Trophoblast cell (in vitro differentiated cells and primary cell): Measurements from ENCODE around the gene CRAMP1.
A peak's percentile ranks its signal among the peaks of the same experiment; 100 is the strongest.

ENCODE experiments used
- DNase-seq, 2 donors: peaks; one replicate each; pipeline ENCODE4 v3.0.0-alpha.2; 2016
- H2AFZ ChIP-seq: 2 replicates; pipeline ENCODE4 v1.6.1; 2013; ENCODE audit warnings: low read length, moderate library complexity, mild to moderate bottlenecking; ENCODE audit not compliant: insufficient read depth, poor library complexity
- H2AK5ac ChIP-seq: 2 replicates; pipeline ENCODE4 v1.6.1; 2013; ENCODE audit warnings: mild to moderate bottlenecking, low read length
- H2BK120ac ChIP-seq: 2 replicates; pipeline ENCODE4 v1.6.1; 2013; ENCODE audit warnings: low read length, mild to moderate bottlenecking, moderate library complexity; ENCODE audit not compliant: insufficient read depth, poor library complexity
- H2BK12ac ChIP-seq: 2 replicates; pipeline ENCODE4 v1.6.1; 2013; ENCODE audit warnings: mild to moderate bottlenecking, low read length, moderate library complexity
- H2BK5ac ChIP-seq: 2 replicates; pipeline ENCODE4 v1.6.1; 2013; ENCODE audit warnings: low read length, low read depth, moderate library complexity, mild to moderate bottlenecking; ENCODE audit not compliant: poor library complexity
- H3K14ac ChIP-seq: 2 replicates; pipeline ENCODE4 v1.6.1; 2013; ENCODE audit warnings: mild to moderate bottlenecking, low read length
- H3K18ac ChIP-seq: 2 replicates; pipeline ENCODE4 v1.6.1; 2013; ENCODE audit warnings: mild to moderate bottlenecking, low read length
- H3K23ac ChIP-seq: 2 replicates; pipeline ENCODE4 v1.6.1; 2013; ENCODE audit warnings: low read length
- H3K27ac ChIP-seq: 2 replicates; pipeline ENCODE4 v1.5.1; 2013; ENCODE audit warnings: low read depth, mild to moderate bottlenecking, inconsistent platforms, low read length, moderate library complexity
- H3K27me3 ChIP-seq: 2 replicates; pipeline ENCODE4 v1.6.1; 2013; ENCODE audit warnings: inconsistent platforms, mild to moderate bottlenecking, low read length, moderate library complexity; ENCODE audit not compliant: insufficient read depth
- H3K36me3 ChIP-seq, 2 experiments: 1 replicate in 1 of 2; 2 replicates in 1 of 2; pipeline ENCODE4 v1.6.1; 2013; ENCODE audit warnings: low read length in 2 of 2, mild to moderate bottlenecking in 2 of 2, moderate library complexity in 1 of 2; ENCODE audit not compliant: insufficient read depth in 2 of 2, control insufficient read depth in 1 of 2
- H3K4ac ChIP-seq: 2 replicates; pipeline ENCODE4 v1.6.1; 2013; ENCODE audit warnings: low read depth, mild to moderate bottlenecking, low read length, moderate library complexity
- H3K4me1 ChIP-seq, 2 experiments: 1 replicate in 1 of 2; 2 replicates in 1 of 2; pipeline ENCODE4 v1.6.1; 2013; ENCODE audit warnings: low read length in 2 of 2, mild to moderate bottlenecking in 2 of 2, moderate library complexity in 1 of 2; ENCODE audit not compliant: insufficient read depth in 2 of 2, control insufficient read depth in 1 of 2
- H3K4me2 ChIP-seq: 2 replicates; pipeline ENCODE4 v1.6.1; 2013; ENCODE audit warnings: inconsistent platforms, mild to moderate bottlenecking, low read length, moderate library complexity
- H3K4me3 ChIP-seq: 2 replicates; pipeline ENCODE4 v1.5.1; 2013; ENCODE audit warnings: mild to moderate bottlenecking, low read depth, low read length, inconsistent platforms
- H3K79me1 ChIP-seq: one replicate; pipeline ENCODE4 v1.6.1; 2013; ENCODE audit warnings: low read length
- H3K79me2 ChIP-seq: 2 replicates; pipeline ENCODE4 v1.6.1; 2013; ENCODE audit warnings: low read length, mild to moderate bottlenecking; ENCODE audit not compliant: control insufficient read depth, insufficient read depth, poor library complexity
- H3K9ac ChIP-seq: 2 replicates; pipeline ENCODE4 v1.6.1; 2013; ENCODE audit warnings: mild to moderate bottlenecking, low read length
- H3K9me3 ChIP-seq: 2 replicates; pipeline ENCODE4 v1.6.1; 2013; ENCODE audit warnings: low read depth, mild to moderate bottlenecking, control low read depth, inconsistent platforms, low read length; ENCODE audit not compliant: insufficient read depth
- H4K12ac ChIP-seq: 2 replicates; pipeline ENCODE4 v1.6.1; 2013; ENCODE audit warnings: low read depth, mild to moderate bottlenecking, low read length, moderate library complexity
- H4K8ac ChIP-seq: 2 replicates; pipeline ENCODE4 v1.6.1; 2013; ENCODE audit warnings: low read depth, mild to moderate bottlenecking, low read length, moderate library complexity
- H4K91ac ChIP-seq: one replicate; pipeline ENCODE4 v1.6.1; 2013; ENCODE audit warnings: low read depth, mild to moderate bottlenecking, low read length, moderate library complexity
- WGBS: extraction: QIAGEN DNeasy Blood & Tissue Kit; methylation state at CpG from one replicate; pipeline ENCODE4 v1.1.7; 2013; ENCODE audit warnings: missing lambda C conversion rate; ENCODE audit not compliant: insufficient read length, insufficient coverage; ENCODE audit errors: extremely low coverage; 5-methylcytosine and 5-hydroxymethylcytosine counted together

CRAMP1 gene

GRCh38 chr16:1666316-1666715, 54.2 kb downstream of the CRAMP1 start:
- H3K27me3 ChIP-seq, result no peaks in the 10 kb centered on the region
- H2BK120ac ChIP-seq, result no peak overlapping the region
- no peak overlapping the region for H3K4ac ChIP-seq
- no peaks in the 10 kb centered on the region for H3K79me1 ChIP-seq
- H2BK12ac ChIP-seq, result no peak overlapping the region
- H4K91ac ChIP-seq, result no peak overlapping the region
- DNase-seq, result no peak
- no peaks in the 10 kb centered on the region for H3K79me2 ChIP-seq
- no peaks in the 10 kb centered on the region for H3K4me1 ChIP-seq
- no peak overlapping the region for H4K8ac ChIP-seq
- H3K9ac ChIP-seq, result no peak overlapping the region
- no peak overlapping the region for H3K18ac ChIP-seq
- no peak overlapping the region for H3K4me3 ChIP-seq
- WGBS, result no CpG with 5 or more reads among the region's 13 CpGs
- H3K9me3 ChIP-seq, result peaks cover 3% of the 10 kb centered on the region
- no peak overlapping the region for H3K4me2 ChIP-seq
- no peak overlapping the region for H2AK5ac ChIP-seq
- H3K14ac ChIP-seq, result no peak overlapping the region
- peaks cover 75 to 90% of the 10 kb centered on the region in 2 experiments for H3K36me3 ChIP-seq
- no peak overlapping the region for H4K12ac ChIP-seq
- no peak overlapping the region for H2AFZ ChIP-seq
- no peak overlapping the region for H3K23ac ChIP-seq
- no peak overlapping the region for H2BK5ac ChIP-seq
- H3K27ac ChIP-seq, result no peak overlapping the region

- Histone ChIP-seq H3K27ac (no peak overlapping the region), H2BK5ac (no peak overlapping the region), H2AFZ (no peak overlapping the region), H3K9me3 (peaks cover 3% of the 10 kb centered on the region), H3K14ac (no peak overlapping the region), H3K79me2 (no peaks in the 10 kb centered on the region), H2BK120ac (no peak overlapping the region), H2BK12ac (no peak overlapping the region), H3K9ac (no peak overlapping the region), H3K4me1 (no peaks in the 10 kb centered on the region), H4K12ac (no peak overlapping the region), H3K27me3 (no peaks in the 10 kb centered on the region), H3K4ac (no peak overlapping the region), H3K4me3 (no peak overlapping the region), H4K8ac (no peak overlapping the region), H3K23ac (no peak overlapping the region), H4K91ac (no peak overlapping the region), H3K4me2 (no peak overlapping the region), H3K79me1 (no peaks in the 10 kb centered on the region), H2AK5ac (no peak overlapping the region), H3K18ac (no peak overlapping the region), H3K36me3 (peaks cover 78 to 92% of the 10 kb centered on the region in 2 experiments)
- no peak for DNase-seq
- WGBS, result no CpG with 5 or more reads among the region's 8 CpGs
Observed at GRCh38 chr16:1667271-1667670, 55.1 kb downstream of the CRAMP1 start.

GRCh38 chr16:1667916-1668315, 55.8 kb downstream of the CRAMP1 start:
- Histone ChIP-seq H4K12ac (no peak overlapping the region), H2BK120ac (no peak overlapping the region), H2BK5ac (no peak overlapping the region), H2AK5ac (no peak overlapping the region), H3K36me3 (peaks cover 78 to 91% of the 10 kb centered on the region in 2 experiments), H3K4ac (no peak overlapping the region), H2AFZ (no peak overlapping the region), H4K8ac (no peak overlapping the region), H3K79me1 (no peaks in the 10 kb centered on the region), H3K27me3 (no peaks in the 10 kb centered on the region), H4K91ac (no peak overlapping the region), H2BK12ac (no peak overlapping the region), H3K9me3 (peaks cover 5% of the 10 kb centered on the region), H3K4me2 (no peak overlapping the region), H3K79me2 (no peaks in the 10 kb centered on the region), H3K4me1 (no peaks in the 10 kb centered on the region), H3K27ac (no peak overlapping the region), H3K23ac (no peak overlapping the region), H3K18ac (no peak overlapping the region), H3K4me3 (no peak overlapping the region), H3K14ac (no peak overlapping the region), H3K9ac (no peak overlapping the region)
- DNase-seq, result no peak
- WGBS, result no CpG with 5 or more reads among the region's 14 CpGs

GRCh38 chr16:1668612-1669319, 56.6 kb downstream of the CRAMP1 start:
- H3K27ac ChIP-seq, result no peak overlapping the region
- H3K4me2 ChIP-seq, result no peak overlapping the region
- H2BK12ac ChIP-seq, result no peak overlapping the region
- no peaks in the 10 kb centered on the region for H3K79me1 ChIP-seq
- H3K36me3 ChIP-seq, result peaks cover 84 to 95% of the 10 kb centered on the region in 2 experiments
- no peak overlapping the region for H4K8ac ChIP-seq
- H3K9me3 ChIP-seq, result peaks cover 6% of the 10 kb centered on the region
- no peak overlapping the region for H3K14ac ChIP-seq
- H4K12ac ChIP-seq, result no peak overlapping the region
- no peaks in the 10 kb centered on the region for H3K27me3 ChIP-seq
- no peak overlapping the region for H2AFZ ChIP-seq
- no peaks in the 10 kb centered on the region for H3K79me2 ChIP-seq
- H3K4ac ChIP-seq, result no peak overlapping the region
- H2BK5ac ChIP-seq, result no peak overlapping the region
- no peak overlapping the region for H4K91ac ChIP-seq
- peak in 1 of 2 donors; percentile 38 for DNase-seq
- no peak overlapping the region for H3K18ac ChIP-seq
- H2BK120ac ChIP-seq, result no peak overlapping the region
- no peak overlapping the region for H2AK5ac ChIP-seq
- H3K23ac ChIP-seq, result no peak overlapping the region
- no peak overlapping the region for H3K9ac ChIP-seq
- no CpG with 5 or more reads among the region's 23 CpGs for WGBS
- H3K4me1 ChIP-seq, result no peaks in the 10 kb centered on the region
- no peak overlapping the region for H3K4me3 ChIP-seq
